ENCODE measurements around the gene CDCA8. TPM values are rescaled to one million over a fixed set of nuclear protein-coding genes. Genes with fewer than 3 reads are reported as not detected.
A peak's percentile ranks its signal among the peaks of the same experiment; 100 is the strongest.

Gene CDCA8
- total RNA-seq (1 to 10 TPM in 1 of 9 donors, under 1 TPM in 7, not detected in 1; 0.12 to 5.0 (median 0.36) TPM), polyA plus RNA-seq (under 1 TPM; 0.30 to 0.51 TPM)
- long read RNA-seq, donor 1, partial matches to known transcripts: 1 of 1 reads
- long read RNA-seq, donor 1, other reads (novel, unspliced or antisense): 0 of 1 reads
- long read RNA-seq, donor 2: 0 reads
- long read RNA-seq, donor 3, partial matches to known transcripts: 0 of 1 reads
- long read RNA-seq, donor 3, other reads (novel, unspliced or antisense): 0 of 1 reads

GRCh38 chr1:37692078-37692833 is at the start of gene CDCA8:
Gene CDCA8 (plus strand): TSS chr1:37692516. CDS start chr1:37692691, 175 bp downstream.
- H3K36me3 ChIP-seq: peaks cover 0 to 16% (median 8%) of the 10 kb centered on the region in 9 donors
- H3K27me3 ChIP-seq: no peaks in the 10 kb centered on the region
- peaks cover 11 to 39% (median 27%) of the 10 kb centered on the region in 12 donors for H3K4me1 ChIP-seq
- ATAC-seq (peak; percentile 95 to 97 (median 96)), DNase-seq (peak; percentile 98 to 99 (median 98))
- peak within 1 kb of the TSS; percentile 52 to 98 (median 80) for H3K4me3 ChIP-seq
- TF ChIP-seq CTCF (IDR thresholded peaks at IDR 0.05) (peak; percentile 31 to 95 (median 68)), POLR2A (IDR thresholded peaks at IDR 0.05) (peak in 1 of 2 donors; percentile 55)
- intact Hi-C loops (cut with DNase I): loop anchor here (1.0 to 10.0 kb wide), 11 partner anchors 95 to 220 kb away; partner anchors contain the start of genes C1orf122 (in 6 of the 10), YRDC (in 6 of the 10), MTF1 (in 4 of the 10) and GNL2 (in 1 of the 10)
- 0 to 1% (median 0%) methylated on average over 24 to 54 of the region's 54 CpGs for WGBS, 4 donors
- H3K9me3 ChIP-seq: no peaks in the 10 kb centered on the region
- peak within 1 kb of the TSS in 11 of 12 donors; percentile 67 to 92 (median 78) for H3K27ac ChIP-seq

GRCh38 chr1:37647281-37647680 is 45.0 kb upstream of the CDCA8 start:
- 83 to 92% (median 88%) methylated on average over 7 of the region's 7 CpGs for WGBS, 4 donors
- intact Hi-C loops (cut with DNase I): no loop called here
- H3K9me3 ChIP-seq: peaks cover 0 to 9% (median 0%) of the 10 kb centered on the region in 12 donors
- TF ChIP-seq CTCF (IDR thresholded peaks at IDR 0.05) (no peak), POLR2A (IDR thresholded peaks at IDR 0.05) (no peak)
- H3K4me3 ChIP-seq: no peak overlapping the region
- no peak overlapping the region for H3K27ac ChIP-seq
- H3K27me3 ChIP-seq: peaks cover 0 to 45% (median 8%) of the 10 kb centered on the region in 9 donors
- ATAC-seq (no peak), DNase-seq (no peak)
- H3K36me3 ChIP-seq: no peaks in the 10 kb centered on the region
- no peaks in the 10 kb centered on the region for H3K4me1 ChIP-seq

- no peaks in the 10 kb centered on the region for H3K36me3 ChIP-seq
- TF ChIP-seq POLR2A (IDR thresholded peaks at IDR 0.05): no peak
- no peak for TF ChIP-seq CTCF (IDR thresholded peaks at IDR 0.05)
- H3K4me3 ChIP-seq: no peak overlapping the region
- intact Hi-C loops (cut with DNase I): no loop called here
- H3K4me1 ChIP-seq: no peaks in the 10 kb centered on the region
- WGBS, 4 donors: 55 to 69% (median 58%) methylated on average over 3 to 5 of the region's 5 CpGs
- ATAC-seq (no peak), DNase-seq (no peak)
- no peaks in the 10 kb centered on the region for H3K9me3 ChIP-seq
- H3K27ac ChIP-seq: no peak overlapping the region
- peaks cover 0 to 29% (median 4%) of the 10 kb centered on the region in 9 donors for H3K27me3 ChIP-seq
These were observed 42.1 kb upstream of the CDCA8 start for GRCh38 chr1:37650173-37650572.

- no peaks in the 10 kb centered on the region for H3K9me3 ChIP-seq
- intact Hi-C loops (cut with DNase I): no loop called here
- 57 to 71% (median 68%) methylated on average over 3 to 5 of the region's 5 CpGs for WGBS, 4 donors
- no peak for DNase-seq
- H3K27me3 ChIP-seq: peaks cover 0 to 23% (median 3%) of the 10 kb centered on the region in 9 donors
- TF ChIP-seq CTCF (IDR thresholded peaks at IDR 0.05) (no peak), POLR2A (IDR thresholded peaks at IDR 0.05) (no peak)
- H3K27ac ChIP-seq: no peak overlapping the region
- no peak for ATAC-seq
- no peak overlapping the region for H3K4me3 ChIP-seq
- no peaks in the 10 kb centered on the region for H3K36me3 ChIP-seq
- no peaks in the 10 kb centered on the region for H3K4me1 ChIP-seq
These were observed 41.6 kb upstream of the CDCA8 start for GRCh38 chr1:37650721-37651120.
